Cardiac fibroblast (primary cell): ENCODE results near the gene P2RX5.

Source experiments
- DNase-seq, 2 donors: peaks; one replicate each; pipeline versions ENCODE4 v3.0.0 to v3.0.0-alpha.2; 2010; ENCODE audit warnings: low read depth in 2 of 2
- H3K4me3 ChIP-seq, 2 donors: replicated peaks in 1 of 2; 1 replicate in 1 of 2; 2 replicates in 1 of 2; pipeline ENCODE4 v1.5.1; 2011; ENCODE audit warnings: low read depth in 2 of 2, low read length in 2 of 2, mild to moderate bottlenecking in 2 of 2, moderate library complexity in 1 of 2
- CTCF ChIP-seq: IDR thresholded peaks from one replicate; pipeline ENCODE4 v1.5.1; 2011; ENCODE audit warnings: low read depth, mild to moderate bottlenecking, low read length, inconsistent platforms

Gene P2RX5

GRCh38 chr17:3645310-3645709 lies 50.6 kb downstream of the P2RX5 start:
- no peak overlapping the region for H3K4me3 ChIP-seq
- no peak for DNase-seq
- no peak for TF ChIP-seq CTCF

GRCh38 chr17:3643889-3644349 lies 52.0 kb downstream of the P2RX5 start:
- TF ChIP-seq CTCF: no peak
- DNase-seq: no peak

GRCh38 chr17:3641717-3642486 lies 54.1 kb downstream of the P2RX5 start:
- DNase-seq: no peak
- no peak for TF ChIP-seq CTCF
- no peak overlapping the region for H3K4me3 ChIP-seq

More at GRCh38 chr17:3643889-3644349, 52.0 kb downstream of the P2RX5 start:
- no peak overlapping the region for H3K4me3 ChIP-seq

- TF ChIP-seq CTCF: no peak
- no peak overlapping the region for H3K4me3 ChIP-seq
- no peak for DNase-seq
Measured at GRCh38 chr17:3641014-3641413, 54.9 kb downstream of the P2RX5 start.

- peak; percentile 62 to 78 for DNase-seq
- TF ChIP-seq CTCF: no peak
- H3K4me3 ChIP-seq: no peak overlapping the region
Measured at GRCh38 chr17:3639981-3640596, 55.9 kb downstream of the P2RX5 start.

- no peak for TF ChIP-seq CTCF
- peak overlapping the region; percentile 90 to 97 for H3K4me3 ChIP-seq
- peak in 1 of 2 donors; percentile 8 for DNase-seq
Measured at GRCh38 chr17:3636908-3637373, 59.0 kb downstream of the P2RX5 start.
